ENCODE measurements around the gene MARVELD2.

MARVELD2 gene

GRCh38 chr5:69374911-69375446 is 39.9 kb upstream of the MARVELD2 start:
- in situ Hi-C loops (cut with HindIII; ENCODE audit: low sequenced_read_pairs), result loop anchor here (25.0 kb wide), 1 partner anchor 113 kb away; no protein-coding TSS in a partner anchor
- no peak overlapping the region for H3K4me3 ChIP-seq (ENCODE audit: low read depth, low read length)
- no peak for DNase-seq (ENCODE audit: low read depth)
- no peak for TF ChIP-seq CTCF (IDR thresholded peaks at IDR 0.05; ENCODE audit: low read depth, low read length, missing control alignments)

- DNase-seq (ENCODE audit: low read depth), result no peak
- no peak overlapping the region for H3K4me3 ChIP-seq (ENCODE audit: low read depth, low read length)
- no peak for TF ChIP-seq CTCF (IDR thresholded peaks at IDR 0.05; ENCODE audit: low read depth, low read length, missing control alignments)
- in situ Hi-C loops (cut with HindIII; ENCODE audit: low sequenced_read_pairs), result loop anchor here (25.0 kb wide), 1 partner anchor 116 kb away; no protein-coding TSS in a partner anchor
Measured at GRCh38 chr5:69378376-69378775, 36.5 kb upstream of the MARVELD2 start.

GRCh38 chr5:69404659-69405330 is 10.1 kb upstream of the MARVELD2 start:
- TF ChIP-seq CTCF (IDR thresholded peaks at IDR 0.05; ENCODE audit: low read depth, low read length, missing control alignments), result no peak
- DNase-seq (ENCODE audit: low read depth), result no peak
- no peak overlapping the region for H3K4me3 ChIP-seq (ENCODE audit: low read depth, low read length)
- in situ Hi-C loops (cut with HindIII; ENCODE audit: low sequenced_read_pairs), result no loop called here

DNA sequence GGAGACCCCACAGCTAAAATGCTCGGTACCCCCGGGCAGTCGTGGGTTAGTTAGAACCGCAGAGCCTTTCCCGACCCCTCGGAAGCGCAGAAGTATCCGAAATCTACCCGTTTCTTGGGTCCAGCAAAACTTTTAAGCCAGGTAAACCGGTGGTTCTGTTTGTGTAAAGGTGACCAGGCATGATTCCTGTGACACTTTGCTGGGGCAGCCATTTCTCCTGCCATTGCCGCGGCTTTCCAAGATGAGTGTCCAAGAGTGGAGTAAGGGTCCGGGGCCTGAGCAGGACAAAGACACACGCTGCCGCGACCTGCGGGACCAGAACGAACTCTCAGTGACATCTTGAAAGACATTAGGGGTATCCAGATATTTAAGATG is 655 bp downstream of the MARVELD2 start:
- TF ChIP-seq CTCF (IDR thresholded peaks at IDR 0.05; ENCODE audit: low read depth, low read length, missing control alignments), result no peak
- H3K4me3 ChIP-seq (ENCODE audit: low read depth, low read length), result peak overlapping the region; percentile 57
- no peak for DNase-seq (ENCODE audit: low read depth)
- in situ Hi-C loops (cut with HindIII; ENCODE audit: low sequenced_read_pairs), result no loop called here

- no peak for DNase-seq (ENCODE audit: low read depth)
- no peak for TF ChIP-seq CTCF (IDR thresholded peaks at IDR 0.05; ENCODE audit: low read depth, low read length, missing control alignments)
- in situ Hi-C loops (cut with HindIII; ENCODE audit: low sequenced_read_pairs), result no loop called here
Measured at GRCh38 chr5:69416180-69416579, 1.3 kb downstream of the MARVELD2 start.

DNA sequence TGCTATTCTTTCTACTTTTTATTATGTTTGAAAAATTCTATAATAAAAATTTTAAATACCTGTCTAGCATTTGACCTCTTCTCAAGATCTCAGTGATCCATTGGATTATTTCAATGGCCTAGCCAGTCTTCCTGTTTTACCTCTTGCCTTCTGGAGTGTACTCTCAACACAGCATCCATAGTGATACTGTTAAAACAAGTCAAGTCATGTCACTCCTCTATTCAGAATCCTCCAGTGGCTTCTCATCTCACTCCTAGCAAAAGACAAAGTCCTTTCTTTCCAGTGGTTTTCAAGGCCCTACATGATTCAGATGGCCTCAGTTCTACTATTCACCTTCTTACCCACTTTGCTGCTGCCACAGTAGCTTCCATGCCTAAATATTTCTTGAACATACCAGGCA is 1.8 kb downstream of the MARVELD2 start:
- TF ChIP-seq CTCF (IDR thresholded peaks at IDR 0.05; ENCODE audit: low read depth, low read length, missing control alignments), result no peak
- H3K4me3 ChIP-seq (ENCODE audit: low read depth, low read length), result no peak overlapping the region
- in situ Hi-C loops (cut with HindIII; ENCODE audit: low sequenced_read_pairs), result no loop called here
- no peak for DNase-seq (ENCODE audit: low read depth)

More at GRCh38 chr5:69416180-69416579, 1.3 kb downstream of the MARVELD2 start:
- H3K4me3 ChIP-seq (ENCODE audit: low read depth, low read length), result no peak overlapping the region
